BJ (cell line): ENCODE data around the gene TPSG1. TPM values are rescaled to one million over a fixed set of nuclear protein-coding genes. Genes with fewer than 3 reads are reported as not detected.

Experiments
- CTCF ChIA-PET: fragments of 350-600 bp; formaldehyde crosslinking; extraction: SDS; loops from one replicate; lab custom pipeline; 2021; ENCODE audit warnings: antibody characterized with exemption, inconsistent platforms; lab: Yijun Ruan, JAX
- POLR2A ChIA-PET: fragments of 300-600 bp; sonication (Branson Sonifier 250); formaldehyde crosslinking; extraction: SDS; loops from one replicate; lab custom pipeline; 2021; ENCODE audit warnings: antibody characterized with exemption; lab: Charles Lee
- DNase-seq: peaks from one replicate; pipeline ENCODE4 v3.0.0-alpha.2; 2011; ENCODE audit warnings: low read depth
- H3K27me3 ChIP-seq: 2 replicates; pipeline ENCODE4 v1.6.0; 2011; ENCODE audit warnings: low read length; ENCODE audit not compliant: control insufficient read depth, insufficient read depth
- H3K36me3 ChIP-seq: 2 replicates; pipeline ENCODE4 v1.5.1; 2011; ENCODE audit warnings: low read length; ENCODE audit not compliant: control insufficient read depth, insufficient read depth
- H3K4me3 ChIP-seq: 2 replicates; pipeline ENCODE4 v1.5.1; 2011; ENCODE audit warnings: low read depth, mild to moderate bottlenecking, control low read depth, low read length
- polyA plus RNA-seq: library from polyadenylated mRNA; depleted of rRNA; stranded (reverse); fragments of >200 nt; gene quantifications from 2 replicates; pipeline ENCODE4 v1.2.3, GENCODE V29; 2011
- TF ChIP-seq, protein P1 (sequence below): IDR thresholded peaks from 2 replicates; pipeline ENCODE4 v1.5.1; 2011; ENCODE audit warnings: low read depth, mild to moderate bottlenecking, control low read depth, inconsistent platforms, low read length, moderate library complexity; ENCODE audit not compliant: insufficient read depth

The TPSG1 gene
- polyA plus RNA-seq, 1 experiment: not detected

DNA sequence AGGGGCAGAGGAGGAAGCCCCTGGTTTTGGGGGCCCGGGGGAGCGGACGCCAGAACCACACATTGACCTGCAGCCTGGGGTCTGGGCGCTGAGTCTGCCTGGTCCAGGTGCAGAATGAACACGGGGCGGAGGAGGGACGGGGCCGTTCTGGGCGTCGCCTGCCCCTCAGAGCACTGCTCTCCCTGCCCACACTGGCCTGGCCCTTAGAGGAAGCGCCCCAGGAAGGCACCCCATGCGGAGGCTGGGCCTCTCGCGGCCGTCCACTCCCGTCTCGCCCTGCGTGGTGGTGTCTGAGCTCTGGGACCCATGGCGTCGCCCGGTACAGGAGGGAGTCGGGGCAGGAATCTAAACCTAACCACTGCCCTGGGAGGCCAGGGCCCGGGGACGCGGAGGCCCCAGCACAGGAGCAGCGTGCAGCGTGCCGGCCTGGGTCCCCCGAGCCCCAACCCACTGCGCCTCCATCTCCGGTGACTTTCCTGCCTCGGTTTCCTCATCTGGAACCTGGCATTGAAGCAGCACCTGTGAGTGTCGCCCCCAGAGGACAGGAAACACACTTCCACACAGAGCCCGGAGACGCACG, 35.1 kb upstream of the TPSG1 start:
- peaks cover 22% of the 10 kb centered on the region for H3K27me3 ChIP-seq
- CTCF ChIA-PET: no interaction called here

DNA sequence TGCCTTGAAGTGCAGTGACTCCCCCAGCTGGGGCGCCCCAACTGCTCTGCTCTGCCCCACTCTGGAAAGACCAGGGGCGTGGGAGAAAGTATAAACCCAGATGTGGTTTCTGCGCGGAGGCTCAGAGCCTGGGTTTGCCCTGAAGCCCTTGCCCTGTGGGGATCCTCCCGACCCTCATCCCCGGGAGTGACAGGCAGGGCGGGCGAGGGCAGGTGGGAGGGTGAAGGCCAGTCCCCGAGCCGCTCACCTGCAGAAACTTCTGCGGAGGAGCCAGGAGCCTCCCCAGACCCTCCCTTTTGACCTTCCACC, 34.6 kb upstream of the TPSG1 start:
- peaks cover 22% of the 10 kb centered on the region for H3K27me3 ChIP-seq
- DNase-seq: no peak
- ChIA-PET POLR2A (no interaction called here), CTCF (no interaction called here)
- TF ChIP-seq, protein P1, sequence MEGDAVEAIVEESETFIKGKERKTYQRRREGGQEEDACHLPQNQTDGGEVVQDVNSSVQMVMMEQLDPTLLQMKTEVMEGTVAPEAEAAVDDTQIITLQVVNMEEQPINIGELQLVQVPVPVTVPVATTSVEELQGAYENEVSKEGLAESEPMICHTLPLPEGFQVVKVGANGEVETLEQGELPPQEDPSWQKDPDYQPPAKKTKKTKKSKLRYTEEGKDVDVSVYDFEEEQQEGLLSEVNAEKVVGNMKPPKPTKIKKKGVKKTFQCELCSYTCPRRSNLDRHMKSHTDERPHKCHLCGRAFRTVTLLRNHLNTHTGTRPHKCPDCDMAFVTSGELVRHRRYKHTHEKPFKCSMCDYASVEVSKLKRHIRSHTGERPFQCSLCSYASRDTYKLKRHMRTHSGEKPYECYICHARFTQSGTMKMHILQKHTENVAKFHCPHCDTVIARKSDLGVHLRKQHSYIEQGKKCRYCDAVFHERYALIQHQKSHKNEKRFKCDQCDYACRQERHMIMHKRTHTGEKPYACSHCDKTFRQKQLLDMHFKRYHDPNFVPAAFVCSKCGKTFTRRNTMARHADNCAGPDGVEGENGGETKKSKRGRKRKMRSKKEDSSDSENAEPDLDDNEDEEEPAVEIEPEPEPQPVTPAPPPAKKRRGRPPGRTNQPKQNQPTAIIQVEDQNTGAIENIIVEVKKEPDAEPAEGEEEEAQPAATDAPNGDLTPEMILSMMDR: no peak
- no peak overlapping the region for H3K4me3 ChIP-seq
- H3K36me3 ChIP-seq: no peaks in the 10 kb centered on the region

More for the DNA sequence above, 35.1 kb upstream of the TPSG1 start:
- POLR2A ChIA-PET: no interaction called here
- no peak for DNase-seq
- H3K4me3 ChIP-seq: no peak overlapping the region
- TF ChIP-seq, protein P1: no peak
- no peaks in the 10 kb centered on the region for H3K36me3 ChIP-seq

DNA sequence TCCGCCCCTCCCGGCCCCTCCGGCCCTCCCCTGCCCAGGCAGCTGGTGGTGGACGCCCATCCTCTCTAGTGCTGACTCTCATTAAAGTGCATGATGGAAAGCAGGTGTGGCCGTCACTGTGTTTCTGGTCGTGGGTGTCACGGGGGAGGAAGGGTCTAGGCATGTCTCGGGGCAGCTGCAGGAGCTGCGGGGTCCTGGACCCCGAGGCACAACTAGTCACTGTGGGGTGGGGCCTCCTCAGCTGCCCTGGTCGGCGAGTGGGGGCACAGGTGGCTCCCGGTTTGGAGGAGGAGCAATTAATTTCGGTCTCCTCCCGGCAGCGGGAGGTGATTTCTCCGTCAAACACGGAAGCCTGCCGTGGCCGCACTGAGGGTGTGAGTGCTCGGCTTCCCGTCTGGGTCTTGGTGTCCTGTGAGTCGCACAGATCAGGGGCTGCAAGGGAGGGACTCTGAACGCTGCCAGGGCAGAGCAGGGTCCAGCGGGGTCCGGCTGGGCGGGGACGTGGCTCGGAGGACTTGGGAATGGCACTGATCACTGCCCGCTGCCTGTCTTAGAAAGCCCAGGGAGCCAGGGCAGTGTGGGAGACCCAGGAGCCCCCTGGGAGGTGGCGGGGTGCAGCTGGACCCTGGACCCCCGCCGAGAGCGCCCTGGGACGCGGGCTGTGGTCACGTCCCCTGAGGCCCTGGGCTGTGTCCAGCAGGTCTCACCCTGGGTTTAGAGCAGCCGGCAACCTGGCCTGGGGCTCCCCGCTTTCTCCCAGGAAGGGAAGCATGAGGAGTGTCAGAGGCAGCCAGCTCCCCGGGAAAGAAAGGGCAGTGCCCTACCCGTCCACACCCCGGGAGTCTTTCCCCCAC, 34.1 kb upstream of the TPSG1 start:
- ChIA-PET POLR2A (no interaction called here), CTCF (no interaction called here)
- no peak for DNase-seq
- H3K36me3 ChIP-seq: no peaks in the 10 kb centered on the region
- TF ChIP-seq, protein P1: no peak
- no peak overlapping the region for H3K4me3 ChIP-seq
- peaks cover 22% of the 10 kb centered on the region for H3K27me3 ChIP-seq

DNA sequence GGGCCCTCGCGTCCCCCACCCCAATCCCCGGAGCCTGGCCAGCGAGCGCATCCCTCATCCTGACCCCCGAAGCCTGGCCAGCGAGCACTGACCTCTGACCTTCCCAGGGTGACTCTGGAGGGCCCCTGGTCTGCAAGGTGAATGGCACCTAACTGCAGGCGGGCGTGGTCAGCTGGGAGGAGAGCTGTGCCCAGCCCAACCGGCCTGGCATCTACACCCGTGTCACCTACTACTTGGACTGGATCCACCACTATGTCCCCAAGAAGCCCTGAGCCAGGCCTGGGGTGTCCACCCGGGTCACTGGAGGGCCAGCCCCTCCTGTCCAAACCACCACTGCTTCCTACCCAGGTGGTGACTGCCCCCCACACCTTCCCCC, 33.1 kb upstream of the TPSG1 start:
- DNase-seq: no peak
- POLR2A ChIA-PET: no interaction called here
- Histone ChIP-seq H3K27me3 (peaks cover 22% of the 10 kb centered on the region), H3K36me3 (no peaks in the 10 kb centered on the region), H3K4me3 (no peak overlapping the region)
- CTCF ChIA-PET: no interaction called here
- TF ChIP-seq, protein P1: no peak

DNA sequence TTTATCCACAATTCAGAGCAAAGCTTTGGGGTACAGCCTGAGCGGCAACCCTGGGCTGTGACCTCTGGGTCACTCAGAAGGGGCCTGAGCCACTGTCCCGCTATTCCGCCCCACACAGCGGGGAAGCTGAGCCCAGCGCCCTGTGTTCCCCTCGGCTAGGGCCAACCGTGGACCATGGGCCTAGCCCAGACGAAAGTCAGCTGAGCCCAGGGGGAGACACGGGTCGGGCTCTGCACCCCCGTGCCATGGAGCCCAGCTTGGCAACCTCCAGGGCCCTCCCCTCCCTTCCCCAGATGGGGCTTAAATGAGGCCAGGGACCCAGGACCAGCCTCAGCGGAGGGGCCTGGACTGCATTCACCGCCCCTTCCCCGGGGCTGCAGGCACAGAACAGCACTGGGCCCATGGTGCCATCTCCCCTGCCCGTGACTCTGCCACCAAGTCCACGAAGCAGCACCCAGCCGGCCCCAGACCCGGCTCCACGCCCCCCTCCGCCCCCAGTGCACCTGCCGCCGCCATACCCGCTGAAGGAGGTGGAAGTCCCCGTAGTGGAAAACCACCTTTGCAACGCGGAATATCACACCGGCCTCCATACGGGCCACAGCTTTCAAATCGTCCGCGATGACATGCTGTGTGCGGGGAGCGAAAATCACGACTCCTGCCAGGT, 32.6 kb upstream of the TPSG1 start:
- H3K36me3 ChIP-seq: no peaks in the 10 kb centered on the region
- no peak for DNase-seq
- TF ChIP-seq, protein P1: no peak
- ChIA-PET CTCF (no interaction called here), POLR2A (no interaction called here)
- peaks cover 22% of the 10 kb centered on the region for H3K27me3 ChIP-seq
- no peak overlapping the region for H3K4me3 ChIP-seq
